K562 (cell line): Measurements from ENCODE around the gene ZBTB20. TPM values are rescaled to one million over a fixed set of nuclear protein-coding genes. Genes with fewer than 3 reads are reported as not detected.

ENCODE experiments used
- ATAC-seq: fragments of 200-7000 bp; cut with Tn5 transposase; 3 replicates; pipeline ENCODE4 v1.9.1; 2020; ENCODE audit warnings: moderate library complexity
- BruUV-seq: library from RNA; stranded (reverse); fragments of 400-500 nt; replicated peaks from 2 replicates; lab custom pipeline; 2021; lab: Mats Ljungman, UMichigan
- CTCF ChIA-PET: fragments of 300-600 bp; formaldehyde crosslinking; extraction: SDS; loops from one replicate; lab custom pipeline; 2021; ENCODE audit warnings: low intra/inter-chr PET ratio; lab: Yijun Ruan, JAX
- POLR2A ChIA-PET: fragments of 300-600, 350-650 bp; sonication (Branson Sonifier 250); formaldehyde crosslinking; extraction: SDS; loops from one replicate; lab custom pipeline; 2021; ENCODE audit warnings: antibody characterized with exemption, inconsistent platforms; lab: Yijun Ruan, JAX
- DNase-seq, 4 experiments: peaks; one replicate each; pipeline versions ENCODE4 v3.0.0 to v3.0.0-alpha.2; 2011 to 2018; ENCODE audit warnings: low spot score in 3 of 4, mixed read lengths in 3 of 4; ENCODE audit errors: extremely low read depth in 1 of 4
- FAIRE-seq: peaks from 2 replicates; lab custom pipeline; 2011; peaks lifted over from hg19 to GRCh38; lab: Jason Lieb, UNC
- H2AFZ ChIP-seq: 2 replicates; pipeline ENCODE4 v1.6.0; 2011; ENCODE audit warnings: low read depth, low read length, control low read depth, inconsistent platforms
- H3K27ac ChIP-seq: fragments of 200-600 bp; 3 replicates; pipeline ENCODE4 v1.8.0; 2011; ENCODE audit warnings: low read depth, mild to moderate bottlenecking, control low read depth, inconsistent platforms, low read length, moderate library complexity, mixed read lengths; ENCODE audit errors: extremely low read depth
- H3K27me3 ChIP-seq, 2 experiments: fragments of 300-600 bp in 1 of 2; 2 replicates in 1 of 2; 3 replicates in 1 of 2; pipeline versions ENCODE4 v1.6.0 to v1.8.0; 2011; ENCODE audit warnings: inconsistent platforms in 2 of 2, low read length in 2 of 2, mild to moderate bottlenecking in 1 of 2, mixed read lengths in 1 of 2, moderate library complexity in 1 of 2; ENCODE audit not compliant: control insufficient read depth in 2 of 2, insufficient read depth in 2 of 2
- H3K36me3 ChIP-seq: fragments of 300-600 bp; 3 replicates; pipeline ENCODE4 v1.8.0; 2011; ENCODE audit warnings: mild to moderate bottlenecking, low read length, inconsistent platforms; ENCODE audit not compliant: control insufficient read depth, insufficient read depth
- H3K4me1 ChIP-seq, 2 experiments: fragments of 200-600 bp in 1 of 2; replicated peaks in 1 of 2; 2 replicates in 1 of 2; 3 replicates in 1 of 2; pipeline versions ENCODE4 v1.5.1 to v1.8.0; 2011; ENCODE audit warnings: inconsistent platforms in 2 of 2, low read length in 2 of 2, mild to moderate bottlenecking in 1 of 2, mixed read lengths in 1 of 2, moderate library complexity in 1 of 2; ENCODE audit not compliant: control insufficient read depth in 2 of 2, insufficient read depth in 2 of 2
- H3K4me2 ChIP-seq: 2 replicates; pipeline ENCODE4 v1.6.1; 2011; ENCODE audit warnings: low read length, control low read depth, inconsistent platforms, mixed read lengths; ENCODE audit not compliant: insufficient read depth
- H3K4me3 ChIP-seq: fragments of 200-600 bp; sonication (generic), shearing (Covaris generic); 2 replicates; pipeline ENCODE4 v1.5.1; 2016; ENCODE audit warnings: control low read depth, inconsistent platforms
- H3K79me2 ChIP-seq: fragments of 200-600 bp; 3 replicates; pipeline ENCODE4 v1.8.0; 2011; ENCODE audit warnings: low read length, inconsistent platforms; ENCODE audit not compliant: control insufficient read depth, insufficient read depth
- H3K9ac ChIP-seq, 2 experiments: 2 replicates each; pipeline versions ENCODE4 v1.6.0 to v1.6.1; 2011; ENCODE audit warnings: low read depth in 2 of 2, low read length in 2 of 2, control low read depth in 1 of 2, inconsistent platforms in 1 of 2, mild to moderate bottlenecking in 1 of 2, mixed read lengths in 1 of 2; ENCODE audit not compliant: insufficient read depth in 1 of 2
- H3K9me1 ChIP-seq: one replicate; pipeline ENCODE4 v1.6.0; 2011; ENCODE audit warnings: inconsistent platforms, mild to moderate bottlenecking, low read length, moderate library complexity; ENCODE audit not compliant: control insufficient read depth, insufficient read depth
- H3K9me3 ChIP-seq: replicated peaks from 2 replicates; pipeline ENCODE4 v1.5.1; 2011; ENCODE audit warnings: low read depth, low read length, inconsistent platforms; ENCODE audit not compliant: control insufficient read depth, insufficient read depth
- H4K20me1 ChIP-seq: replicated peaks from 2 replicates; pipeline ENCODE4 v1.6.1; 2011; ENCODE audit warnings: low read length, inconsistent platforms, mixed read lengths; ENCODE audit not compliant: control insufficient read depth, insufficient read depth
- BRCA1 ChIP-seq, 2 experiments: fragments of 450-650 bp in 1 of 2; sonication (generic) in 1 of 2; formaldehyde crosslinking in 1 of 2; IDR thresholded peaks; 2 replicates each; pipeline versions ENCODE4 v1.5.0 to v1.6.1; 2017 to 2020; ENCODE audit warnings: mild to moderate bottlenecking in 1 of 2, missing genetic modification reagents in 1 of 2
- CTCFL ChIP-seq: IDR thresholded peaks from 2 replicates; pipeline ENCODE4 v1.6.1; 2011; ENCODE audit warnings: borderline replicate concordance, low read depth, mild to moderate bottlenecking, moderate library complexity, low read length; ENCODE audit not compliant: insufficient read depth, poor library complexity, severe bottlenecking
- SNIP1 ChIP-seq: fragments of 450-650 bp; IDR thresholded peaks from 2 replicates; pipeline ENCODE4 v1.7.1; 2017; ENCODE audit warnings: low read depth, mild to moderate bottlenecking
- TCF3 ChIP-seq: sonication (generic); formaldehyde crosslinking; IDR thresholded peaks from 2 replicates; pipeline ENCODE4 v1.4.0; 2020; ENCODE audit warnings: mild to moderate bottlenecking, missing genetic modification reagents
- TRIM28 ChIP-seq: fragments of 450-650 bp; IDR thresholded peaks from 2 replicates; pipeline ENCODE4 v1.6.1; 2017
- ZNF436 ChIP-seq: fragments of 250-450, 450-650 bp; sonication (Bioruptor Pico); formaldehyde crosslinking; IDR thresholded peaks from 2 replicates; pipeline ENCODE4 v1.7.0; 2020; ENCODE audit warnings: mild to moderate bottlenecking
- ZNF584 ChIP-seq: fragments of 200-800 bp; sonication (Bioruptor generic); IDR thresholded peaks from 2 replicates; pipeline ENCODE4 v1.6.1; 2016; ENCODE audit warnings: low read depth, mild to moderate bottlenecking, missing genetic modification characterization, missing compliant biosample characterization
- WGBS: fragments of 100-300 bp; shearing (Covaris generic); methylation state at CpG from one replicate; pipeline ENCODE4 v1.1.6; 2016; ENCODE audit warnings: low coverage, mixed read lengths; ENCODE audit not compliant: insufficient coverage; ENCODE audit errors: missing lambda C conversion rate; 5-methylcytosine and 5-hydroxymethylcytosine counted together
- in situ Hi-C: fragments of 300-500 bp; cut with MboI; formaldehyde crosslinking; loops from 4 replicates; pipeline ENCODE4 v1.15.0; 2018; ENCODE audit warnings: inconsistent platforms, mixed read lengths
- intact Hi-C: fragments of 100-400 bp; cut with micrococcal nuclease; formaldehyde crosslinking; loops from 2 replicates; pipeline ENCODE4 v1.14.2; 2022
- polyA plus RNA-seq, 8 experiments: library from polyadenylated mRNA; depleted of rRNA in 4 of 8; stranded (reverse) in 5 of 8; unstranded in 3 of 8; fragments of >200 nt; fragmentation: Nextera tagmentation in 2 of 8; fragmentation: Illumina TruSeq in 1 of 8; extraction: Ambion mirVana in 2 of 8; extraction: Trizol in 1 of 8; gene quantifications; 2 replicates each; pipeline versions ENCODE4 v1.2.1 to v1.2.3, GENCODE V29; 2011 to 2014; ENCODE audit warnings: inconsistent platforms in 1 of 8, missing spikeins in 1 of 8
- total RNA-seq, 7 experiments: library from RNA; depleted of rRNA in 6 of 7; stranded (reverse); fragments of >200 nt in 6 of 7; fragmentation: Illumina TruSeq in 2 of 7; extraction: Trizol in 2 of 7; gene quantifications; 2 replicates each; pipeline versions ENCODE4 v1.2.1 to v1.2.3, GENCODE V29; 2011 to 2021; ENCODE audit warnings: low replicate concordance in 1 of 7
- TF ChIP-seq, protein P1 (sequence below): sonication (generic); formaldehyde crosslinking; IDR thresholded peaks from 2 replicates; pipeline ENCODE4 v1.8.0; 2023; ENCODE audit warnings: mild to moderate bottlenecking, missing genetic modification reagents

The ZBTB20 gene
- total and polyA plus RNA-seq, 9 of the 15 experiments (the other 6 are each of a cell fraction or from before 2014, with no cell fraction given), result 0.17 to 1.7 (median 0.45) TPM

GRCh38 chr3:114308377-114308776 is 838.7 kb downstream of the ZBTB20 start (continued):
- TF ChIP-seq, protein P1, sequence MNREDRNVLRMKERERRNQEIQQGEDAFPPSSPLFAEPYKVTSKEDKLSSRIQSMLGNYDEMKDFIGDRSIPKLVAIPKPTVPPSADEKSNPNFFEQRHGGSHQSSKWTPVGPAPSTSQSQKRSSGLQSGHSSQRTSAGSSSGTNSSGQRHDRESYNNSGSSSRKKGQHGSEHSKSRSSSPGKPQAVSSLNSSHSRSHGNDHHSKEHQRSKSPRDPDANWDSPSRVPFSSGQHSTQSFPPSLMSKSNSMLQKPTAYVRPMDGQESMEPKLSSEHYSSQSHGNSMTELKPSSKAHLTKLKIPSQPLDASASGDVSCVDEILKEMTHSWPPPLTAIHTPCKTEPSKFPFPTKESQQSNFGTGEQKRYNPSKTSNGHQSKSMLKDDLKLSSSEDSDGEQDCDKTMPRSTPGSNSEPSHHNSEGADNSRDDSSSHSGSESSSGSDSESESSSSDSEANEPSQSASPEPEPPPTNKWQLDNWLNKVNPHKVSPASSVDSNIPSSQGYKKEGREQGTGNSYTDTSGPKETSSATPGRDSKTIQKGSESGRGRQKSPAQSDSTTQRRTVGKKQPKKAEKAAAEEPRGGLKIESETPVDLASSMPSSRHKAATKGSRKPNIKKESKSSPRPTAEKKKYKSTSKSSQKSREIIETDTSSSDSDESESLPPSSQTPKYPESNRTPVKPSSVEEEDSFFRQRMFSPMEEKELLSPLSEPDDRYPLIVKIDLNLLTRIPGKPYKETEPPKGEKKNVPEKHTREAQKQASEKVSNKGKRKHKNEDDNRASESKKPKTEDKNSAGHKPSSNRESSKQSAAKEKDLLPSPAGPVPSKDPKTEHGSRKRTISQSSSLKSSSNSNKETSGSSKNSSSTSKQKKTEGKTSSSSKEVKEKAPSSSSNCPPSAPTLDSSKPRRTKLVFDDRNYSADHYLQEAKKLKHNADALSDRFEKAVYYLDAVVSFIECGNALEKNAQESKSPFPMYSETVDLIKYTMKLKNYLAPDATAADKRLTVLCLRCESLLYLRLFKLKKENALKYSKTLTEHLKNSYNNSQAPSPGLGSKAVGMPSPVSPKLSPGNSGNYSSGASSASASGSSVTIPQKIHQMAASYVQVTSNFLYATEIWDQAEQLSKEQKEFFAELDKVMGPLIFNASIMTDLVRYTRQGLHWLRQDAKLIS, result no peak

DNA sequence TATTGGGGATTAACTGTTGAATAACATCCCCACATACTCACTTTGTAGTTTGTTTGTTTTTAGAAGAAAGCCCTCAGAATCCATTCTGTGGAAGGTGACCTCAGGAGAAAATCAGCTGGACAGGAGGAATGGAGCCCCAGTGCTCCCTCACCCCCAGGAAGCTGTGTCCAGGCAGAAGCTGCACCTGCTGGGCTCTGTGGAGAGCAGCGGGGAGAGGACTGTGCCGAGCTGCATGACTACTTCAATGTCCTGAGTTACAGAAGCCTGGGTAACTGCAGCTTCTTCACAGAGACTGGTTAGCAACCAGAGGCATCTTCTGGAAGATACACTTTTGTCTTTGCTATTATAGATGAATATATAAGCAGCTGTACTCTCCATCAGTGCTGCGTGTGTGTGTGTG is 839.3 kb downstream of the ZBTB20 start:
- Histone ChIP-seq H2AFZ (no peak overlapping the region), H3K27me3 (no peaks in the 10 kb centered on the region), H3K4me1 (no peaks in the 10 kb centered on the region), H3K4me2 (no peak overlapping the region), H4K20me1 (no peaks in the 10 kb centered on the region), H3K4me3 (no peak overlapping the region), H3K9me1 (no peaks in the 10 kb centered on the region), H3K79me2 (no peaks in the 10 kb centered on the region), H3K9ac (no peak overlapping the region), H3K9me3 (no peaks in the 10 kb centered on the region), H3K27ac (no peak overlapping the region), H3K36me3 (no peaks in the 10 kb centered on the region)
- FAIRE-seq (no peak), ATAC-seq (no peak), DNase-seq (no peak)
- POLR2A ChIA-PET, result interaction anchor here (0.9 kb wide), 1 partner anchor 9 kb away, joined by 3 read pairs; no protein-coding TSS in a partner anchor
- intact Hi-C loops (no loop called here), in situ Hi-C loops (no loop called here)
- 0% methylated on average over 3 of the region's 3 CpGs for WGBS
- no TSS peak for BruUV-seq
- TF ChIP-seq ZNF584 (CRISPR knock-in tag) (no peak), ZNF436 (CRISPR knock-in tag) (no peak), SNIP1 (no peak), CTCFL (no peak), BRCA1 (IDR thresholded peaks at IDR 0.05) (no peak), BRCA1 (CRISPR knock-in tag; IDR thresholded peaks at IDR 0.05) (no peak), TRIM28 (no peak), TCF3 (no peak)
- CTCF ChIA-PET, result no interaction called here
